Renal cortical epithelial cell (primary cell): ENCODE results near the gene FOXS1. TPM values are rescaled to one million over a fixed set of nuclear protein-coding genes. Genes with fewer than 3 reads are reported as not detected.
"Not testable (repeated sequence)": the region's sequence is repeated elsewhere in the genome, so short reads cannot be mapped to it uniquely, and the experiment has no call there.

Experiments used
- DNase-seq: peaks from one replicate; pipeline ENCODE4 v3.0.0-alpha.2; 2011; ENCODE audit warnings: low read depth
- total RNA-seq: library from RNA; depleted of rRNA; stranded (reverse); fragments of >200 nt; gene quantifications from 2 replicates; pipeline ENCODE4 v1.2.3, GENCODE V29; 2014

Gene FOXS1
- total RNA-seq, 1 donor from 2014 or later, result 0.30 TPM

- DNase-seq, result no peak
Observed at GRCh38 chr20:31840906-31841816, 4.2 kb downstream of the FOXS1 start.

GRCh38 chr20:31839782-31840487 is 5.5 kb downstream of the FOXS1 start:
- peak; percentile 48 for DNase-seq

- DNase-seq, result peak; percentile 79
Observed at GRCh38 chr20:31838646-31839292, 6.6 kb downstream of the FOXS1 start.

- DNase-seq, result peak; percentile 42
Observed at GRCh38 chr20:31837896-31838397, 7.5 kb downstream of the FOXS1 start.

GRCh38 chr20:31836853-31837608 is 8.4 kb downstream of the FOXS1 start:
- DNase-seq, result no peak

- peak; percentile 89 for DNase-seq
Observed at GRCh38 chr20:31835977-31836852, 9.2 kb downstream of the FOXS1 start.

GRCh38 chr20:31835554-31835953 is 9.8 kb downstream of the FOXS1 start:
- no peak for DNase-seq

- DNase-seq, result no peak
Observed at GRCh38 chr20:31833931-31834521, 11.4 kb downstream of the FOXS1 start.

GRCh38 chr20:31833130-31833930 is 12.1 kb downstream of the FOXS1 start:
- no peak for DNase-seq

- DNase-seq, result no peak
Observed at GRCh38 chr20:31831771-31832306, 13.6 kb downstream of the FOXS1 start.

- DNase-seq, result no peak
Observed at GRCh38 chr20:31831211-31831610, 14.2 kb downstream of the FOXS1 start.

- no peak for DNase-seq
Observed at GRCh38 chr20:31830406-31830981, 14.9 kb downstream of the FOXS1 start.

GRCh38 chr20:31829731-31830130 is 15.7 kb downstream of the FOXS1 start:
- DNase-seq, result no peak

- DNase-seq, result not testable (repeated sequence)
Observed at GRCh38 chr20:31828016-31828415, 17.4 kb downstream of the FOXS1 start.

GRCh38 chr20:31827059-31827458 is 18.3 kb downstream of the FOXS1 start:
- DNase-seq, result no peak

- no peak for DNase-seq
Observed at GRCh38 chr20:31826074-31826473, 19.3 kb downstream of the FOXS1 start.

- DNase-seq, result no peak
Observed at GRCh38 chr20:31824554-31825313, 20.7 kb downstream of the FOXS1 start.

- no peak for DNase-seq
Observed at GRCh38 chr20:31824125-31824485, 21.3 kb downstream of the FOXS1 start.
